Uterus (tissue), 2 donors: ENCODE data around the gene IFITM1.

ENCODE experiments used
- CTCF ChIP-seq, 4 experiments: fragments of 200-600 bp in 2 of 4; fragments of 450-650 bp in 2 of 4; sonication (generic) in 2 of 4; IDR thresholded peaks; one replicate each; pipeline ENCODE4 v1.5.1; 2016 to 2019; ENCODE audit warnings: antibody characterized with exemption in 4 of 4, mild to moderate bottlenecking in 2 of 4, moderate library complexity in 1 of 4
- POLR2A ChIP-seq, 2 donors: fragments of 450-650 bp; IDR thresholded peaks; one replicate each; pipeline ENCODE4 v1.6.1; 2016; ENCODE audit warnings: antibody characterized with exemption in 2 of 2, mild to moderate bottlenecking in 1 of 2, moderate library complexity in 1 of 2

- TF ChIP-seq CTCF (IDR thresholded peaks at IDR 0.05) = no peak
- TF ChIP-seq POLR2A (IDR thresholded peaks at IDR 0.05) = no peak
These were observed 22.9 kb downstream of the IFITM1 start for GRCh38 chr11:336659-337198.
